Mesodermal cell (in vitro differentiated cells): Measurements from ENCODE around the gene PBX1.
"Not testable (repeated sequence)": the region's sequence is repeated elsewhere in the genome, so short reads cannot be mapped to it uniquely, and the experiment has no call there.

Source experiments
- H3K27ac ChIP-seq: 2 replicates; pipeline ENCODE4 v1.7.0; 2013; ENCODE audit warnings: mild to moderate bottlenecking, low read depth, low read length, moderate library complexity; ENCODE audit not compliant: severe bottlenecking
- H3K36me3 ChIP-seq: 2 replicates; pipeline ENCODE4 v1.7.1; 2013; ENCODE audit warnings: mild to moderate bottlenecking, low read length, moderate library complexity; ENCODE audit not compliant: control insufficient read depth, insufficient read depth
- H3K4me1 ChIP-seq: one replicate; pipeline ENCODE4 v1.7.1; 2013; ENCODE audit warnings: mild to moderate bottlenecking, low read length; ENCODE audit not compliant: insufficient read depth, control insufficient read depth, poor library complexity, severe bottlenecking
- H3K4me3 ChIP-seq: 2 replicates; pipeline ENCODE4 v1.7.0; 2013; ENCODE audit warnings: low read length, control low read depth, mild to moderate bottlenecking; ENCODE audit not compliant: insufficient read depth, poor library complexity, severe bottlenecking; ENCODE audit errors: extremely low read depth
- H3K9me3 ChIP-seq: 2 replicates; pipeline ENCODE4 v1.7.1; 2013; ENCODE audit warnings: mild to moderate bottlenecking, low read length, moderate library complexity; ENCODE audit not compliant: control insufficient read depth
- WGBS, 2 experiments: methylation state at CpG; one replicate each; pipeline ENCODE4 v1.1.5; 2013; ENCODE audit warnings: missing lambda C conversion rate in 2 of 2; ENCODE audit not compliant: insufficient coverage in 2 of 2; 5-methylcytosine and 5-hydroxymethylcytosine counted together

PBX1 gene

GRCh38 chr1:164552463-164552988, 6.5 kb upstream of the PBX1 start:
- H3K4me3 ChIP-seq, H3K9me3 ChIP-seq, H3K4me1 ChIP-seq, H3K27ac ChIP-seq, H3K36me3 ChIP-seq: not testable (repeated sequence)
- 90 to 94% methylated on average over 2 to 4 of the region's 8 CpGs for WGBS, 2 experiments

- H3K4me3 ChIP-seq = no peak overlapping the region
- H3K27ac ChIP-seq = no peak overlapping the region
- H3K9me3 ChIP-seq = peaks cover 5% of the 10 kb centered on the region
- H3K36me3 ChIP-seq = no peaks in the 10 kb centered on the region
- H3K4me1 ChIP-seq = peaks cover under 1% of the 10 kb centered on the region
- WGBS, 2 experiments = 73 to 97% methylated on average over 2 to 3 of the region's 4 CpGs
Measured at GRCh38 chr1:164557270-164557669, 1.7 kb upstream of the PBX1 start.

- Histone ChIP-seq H3K4me1 (peaks cover 15% of the 10 kb centered on the region), H3K9me3 (no peaks in the 10 kb centered on the region), H3K27ac (peak overlapping the region; percentile 70), H3K36me3 (peaks cover 2% of the 10 kb centered on the region), H3K4me3 (peak overlapping the region; percentile 76)
- WGBS, 2 experiments = 0 to 1% methylated on average over 5 to 8 of the region's 20 CpGs
Measured at GRCh38 chr1:164559342-164560051, 513 bp downstream of the PBX1 start.

DNA sequence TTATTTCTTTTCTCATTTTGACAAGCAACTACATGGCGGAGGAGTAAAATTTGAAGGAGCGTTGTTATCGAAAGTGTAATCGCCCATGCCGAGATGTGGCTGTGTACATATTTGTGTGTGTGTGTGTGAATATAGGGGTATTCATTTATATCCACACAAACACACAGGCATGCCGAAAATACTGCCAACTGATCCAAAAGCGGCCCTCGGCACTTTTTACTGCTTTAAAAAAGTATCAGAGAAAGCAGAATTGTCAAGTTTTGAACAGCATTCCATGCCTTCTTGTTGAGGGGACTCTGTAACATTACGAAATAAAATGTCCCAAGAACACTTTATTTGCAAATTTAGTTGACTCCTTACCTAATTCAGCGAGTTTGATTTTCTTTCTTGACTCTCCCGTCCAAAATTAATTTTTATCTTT, 1.1 kb downstream of the PBX1 start:
- Histone ChIP-seq H3K36me3 (peaks cover 2% of the 10 kb centered on the region), H3K27ac (peak overlapping the region; percentile 70), H3K4me3 (peak overlapping the region; percentile 76), H3K9me3 (no peaks in the 10 kb centered on the region), H3K4me1 (peaks cover 15% of the 10 kb centered on the region)
- 0% methylated on average over 3 of the region's 11 CpGs for WGBS, 2 experiments

DNA sequence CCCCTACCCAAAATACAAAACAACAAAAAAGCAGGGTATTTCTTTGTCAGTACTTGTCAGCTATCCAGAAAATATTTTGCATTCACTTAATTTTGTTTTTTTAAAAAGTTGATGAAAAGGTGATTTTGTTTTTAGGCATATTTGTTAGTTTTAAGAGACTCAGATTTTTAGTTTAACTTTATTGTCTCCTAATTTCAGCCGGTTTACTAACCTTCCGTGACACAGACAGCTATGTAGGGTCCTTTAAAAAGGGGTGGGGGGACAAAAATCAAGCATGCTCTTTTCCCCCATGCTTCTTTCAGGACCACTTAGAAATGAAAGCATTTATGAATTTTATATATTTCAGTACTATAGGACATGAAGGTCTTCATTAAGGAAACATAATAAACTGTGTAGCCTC, 1.6 kb downstream of the PBX1 start:
- Histone ChIP-seq H3K9me3 (no peaks in the 10 kb centered on the region), H3K36me3 (peaks cover 2% of the 10 kb centered on the region), H3K4me3 (peak overlapping the region; percentile 76), H3K4me1 (peaks cover 18% of the 10 kb centered on the region), H3K27ac (peak overlapping the region; percentile 70)
- WGBS, 2 experiments = 0% methylated on average over 2 of the region's 2 CpGs; no CpG with 5 or more reads in 1 of the 2 experiments

- Histone ChIP-seq H3K4me3 (peak overlapping the region; percentile 76), H3K27ac (peak overlapping the region; percentile 70), H3K36me3 (peaks cover 2% of the 10 kb centered on the region), H3K4me1 (peaks cover 19% of the 10 kb centered on the region), H3K9me3 (no peaks in the 10 kb centered on the region)
- WGBS, 2 experiments = 0% methylated on average over 2 of the region's 7 CpGs; no CpG with 5 or more reads in 1 of the 2 experiments
Measured at GRCh38 chr1:164561007-164561406, 2.0 kb downstream of the PBX1 start.

DNA sequence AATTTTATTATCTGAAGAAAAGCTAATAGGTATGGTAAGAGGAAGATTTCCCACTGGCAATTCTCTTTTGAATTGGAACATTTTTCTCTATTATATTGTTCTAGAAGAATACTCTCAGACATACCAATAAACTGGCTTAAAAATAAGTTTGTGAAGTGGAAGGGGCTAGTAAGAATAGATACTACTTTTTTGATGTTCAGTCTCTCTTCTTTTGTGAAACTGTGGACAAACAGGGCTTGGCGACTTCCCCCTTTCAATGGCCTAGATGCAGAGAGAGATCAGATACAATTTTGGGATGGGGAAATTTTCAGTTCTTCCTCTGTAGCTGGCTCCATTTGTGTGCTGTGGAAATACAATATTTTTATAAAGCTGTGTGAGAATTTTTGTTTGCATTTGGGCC, 2.5 kb downstream of the PBX1 start:
- Histone ChIP-seq H3K4me1 (peaks cover 19% of the 10 kb centered on the region), H3K27ac (no peak overlapping the region), H3K9me3 (no peaks in the 10 kb centered on the region), H3K36me3 (peaks cover 2% of the 10 kb centered on the region), H3K4me3 (peak overlapping the region; percentile 76)
- no CpG with 5 or more reads among the region's 1 CpG for WGBS, 2 experiments

DNA sequence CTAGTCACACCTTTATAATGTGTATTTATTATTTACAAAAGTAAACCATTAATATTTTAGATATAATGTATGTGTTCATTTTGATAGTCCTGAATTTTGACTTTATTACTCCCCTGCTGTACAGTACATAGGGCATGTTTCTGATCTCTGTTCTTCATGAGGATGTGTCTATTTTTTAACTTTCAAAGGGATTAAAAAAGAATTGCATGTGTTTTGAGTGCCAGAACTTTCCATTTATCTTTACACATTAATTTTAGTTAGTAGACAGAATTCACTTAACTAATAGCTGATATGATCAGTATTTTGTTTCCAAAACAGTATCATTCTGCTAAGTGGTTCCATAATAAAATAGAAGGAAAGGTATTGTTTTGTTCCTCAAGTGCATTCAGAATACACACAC, 3.1 kb downstream of the PBX1 start:
- Histone ChIP-seq H3K9me3 (no peaks in the 10 kb centered on the region), H3K4me3 (peak overlapping the region; percentile 76), H3K36me3 (peaks cover 2% of the 10 kb centered on the region), H3K4me1 (peaks cover 19% of the 10 kb centered on the region), H3K27ac (no peak overlapping the region)

DNA sequence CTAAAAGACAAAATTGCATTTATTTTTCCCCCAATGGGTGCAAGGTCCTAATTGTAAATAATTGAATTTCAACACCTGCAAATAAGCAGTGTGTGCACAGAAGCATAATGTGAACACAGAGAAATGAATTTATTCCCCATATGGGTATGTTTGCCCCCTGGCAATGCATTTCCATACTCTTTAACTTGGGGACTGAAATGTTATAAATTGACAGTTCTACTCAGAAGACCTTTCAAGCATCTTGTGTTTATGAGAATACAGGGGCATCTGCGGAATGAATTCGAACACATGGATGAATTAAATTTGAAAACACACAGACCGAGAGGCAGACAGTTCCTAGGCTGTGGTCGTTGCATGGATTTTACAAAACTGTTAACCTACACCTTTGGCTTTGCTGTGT, 3.5 kb downstream of the PBX1 start:
- Histone ChIP-seq H3K27ac (no peak overlapping the region), H3K4me3 (peak overlapping the region; percentile 76), H3K36me3 (peaks cover 2% of the 10 kb centered on the region), H3K9me3 (no peaks in the 10 kb centered on the region), H3K4me1 (peaks cover 19% of the 10 kb centered on the region)
- 43% methylated on average over 4 of the region's 4 CpGs; no CpG with 5 or more reads in 1 of the 2 experiments for WGBS, 2 experiments

DNA sequence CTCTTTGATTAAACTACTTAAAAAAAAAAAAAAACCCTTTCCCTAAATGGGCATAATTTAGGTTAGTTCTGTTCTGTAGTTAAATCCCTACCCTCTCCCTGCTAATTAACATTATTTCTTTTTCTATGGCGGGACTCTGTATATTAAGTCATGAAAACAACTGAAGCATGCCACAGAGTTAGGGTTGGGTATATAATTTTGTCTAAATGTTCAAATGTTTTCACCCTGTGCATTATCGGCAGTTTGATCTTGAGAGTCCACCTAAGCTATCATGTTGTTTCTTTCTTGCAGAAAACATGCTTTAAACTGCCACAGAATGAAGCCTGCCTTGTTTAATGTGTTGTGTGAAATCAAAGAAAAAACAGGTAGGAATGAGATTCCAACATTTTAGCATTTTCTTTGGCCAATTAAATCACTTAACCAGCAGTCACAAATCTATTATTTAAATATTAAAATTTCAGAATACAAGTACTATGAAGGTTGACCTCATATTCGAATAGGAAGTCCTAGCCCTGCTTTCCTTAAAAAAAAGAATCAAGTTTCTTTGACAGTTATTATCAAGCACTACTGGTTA, 4.0 kb downstream of the PBX1 start:
- Histone ChIP-seq H3K4me1 (peaks cover 19% of the 10 kb centered on the region), H3K27ac (no peak overlapping the region)

More for the DNA sequence above, 4.0 kb downstream of the PBX1 start:
- no peaks in the 10 kb centered on the region for H3K9me3 ChIP-seq
- whole genome bisulfite sequencing, 2 experiments = 40 to 100% methylated on average over 1 of the region's 3 CpGs
- peak overlapping the region; percentile 76 for H3K4me3 ChIP-seq
- H3K36me3 ChIP-seq = peaks cover 2% of the 10 kb centered on the region
